Measurements from ENCODE around the gene PAF1.

Gene PAF1

DNA sequence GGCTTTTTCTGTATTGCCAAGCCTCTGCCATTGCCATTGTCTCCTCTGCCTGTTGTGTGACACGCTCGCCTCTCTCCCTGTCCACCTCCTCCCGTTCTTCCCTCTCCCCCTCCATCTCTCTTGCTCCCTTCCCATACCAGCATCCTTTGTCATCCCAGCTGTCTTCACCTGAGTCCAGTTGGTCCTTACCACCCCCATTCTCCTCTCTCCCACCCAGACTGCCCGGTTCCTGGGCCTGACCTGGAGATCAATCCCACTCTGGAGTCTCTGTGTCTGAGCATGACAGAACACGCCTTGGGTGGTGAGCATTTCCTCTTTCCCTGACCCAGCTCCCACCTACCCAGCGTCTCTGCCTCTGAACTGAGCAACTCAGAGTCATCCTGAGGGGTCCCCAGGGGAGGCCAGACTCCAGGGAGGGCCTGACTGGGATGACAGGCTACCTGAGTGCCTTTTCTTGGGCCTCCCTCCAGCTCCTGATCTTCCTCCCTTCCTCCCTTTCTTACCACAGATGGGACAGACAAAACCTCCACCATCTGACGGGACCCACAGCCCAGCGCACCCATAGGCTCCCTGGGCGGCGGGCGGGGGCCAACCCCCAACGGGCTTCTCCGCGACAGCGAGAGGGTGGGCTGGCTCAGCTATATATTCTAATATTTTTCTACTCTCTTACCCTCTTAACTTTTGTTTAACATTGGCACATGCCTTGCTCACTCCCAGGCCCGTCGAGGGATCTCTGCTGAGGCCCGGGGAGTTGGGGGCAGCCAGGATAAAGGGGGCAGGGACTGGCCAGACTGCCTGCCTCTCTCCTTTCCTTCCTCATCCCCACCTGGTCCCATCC, 7.7 kb downstream of the PAF1 start:
- no peak overlapping the region for H3K9ac ChIP-seq (ENCODE audit: low read depth, low read length)
- peaks cover 14% of the 10 kb centered on the region for H4K20me1 ChIP-seq (ENCODE audit: insufficient read depth, low read length)
- H3K4me1 ChIP-seq (ENCODE audit: insufficient read depth, low read length): peaks cover 2% of the 10 kb centered on the region; the same call in 1 of the 2 replicates
- TF ChIP-seq EZH2 (IDR thresholded peaks at IDR 0.05; ENCODE audit: borderline replicate concordance, low read depth, low read length, severe bottlenecking): no peak
- TF ChIP-seq, protein P1, sequence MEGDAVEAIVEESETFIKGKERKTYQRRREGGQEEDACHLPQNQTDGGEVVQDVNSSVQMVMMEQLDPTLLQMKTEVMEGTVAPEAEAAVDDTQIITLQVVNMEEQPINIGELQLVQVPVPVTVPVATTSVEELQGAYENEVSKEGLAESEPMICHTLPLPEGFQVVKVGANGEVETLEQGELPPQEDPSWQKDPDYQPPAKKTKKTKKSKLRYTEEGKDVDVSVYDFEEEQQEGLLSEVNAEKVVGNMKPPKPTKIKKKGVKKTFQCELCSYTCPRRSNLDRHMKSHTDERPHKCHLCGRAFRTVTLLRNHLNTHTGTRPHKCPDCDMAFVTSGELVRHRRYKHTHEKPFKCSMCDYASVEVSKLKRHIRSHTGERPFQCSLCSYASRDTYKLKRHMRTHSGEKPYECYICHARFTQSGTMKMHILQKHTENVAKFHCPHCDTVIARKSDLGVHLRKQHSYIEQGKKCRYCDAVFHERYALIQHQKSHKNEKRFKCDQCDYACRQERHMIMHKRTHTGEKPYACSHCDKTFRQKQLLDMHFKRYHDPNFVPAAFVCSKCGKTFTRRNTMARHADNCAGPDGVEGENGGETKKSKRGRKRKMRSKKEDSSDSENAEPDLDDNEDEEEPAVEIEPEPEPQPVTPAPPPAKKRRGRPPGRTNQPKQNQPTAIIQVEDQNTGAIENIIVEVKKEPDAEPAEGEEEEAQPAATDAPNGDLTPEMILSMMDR (IDR thresholded peaks at IDR 0.05; ENCODE audit: borderline replicate concordance, extremely low read depth, low read length, poor library complexity, severe bottlenecking): no peak
- no peak for ATAC-seq (ENCODE audit: insufficient read depth, low read depth)
- no peaks in the 10 kb centered on the region for H3K9me3 ChIP-seq (ENCODE audit: insufficient read depth, low read length, severe bottlenecking)
- no peak overlapping the region for H2AFZ ChIP-seq (ENCODE audit: low read depth, low read length)
- no peak overlapping the region for H3K27ac ChIP-seq (ENCODE audit: low read length)
- H3K4me3 ChIP-seq (ENCODE audit: low read depth in 1 of 2, low read length in 2 of 2): no peak overlapping the region
- no peaks in the 10 kb centered on the region for H3K27me3 ChIP-seq (ENCODE audit: insufficient read depth, low read length, poor library complexity)
- H3K36me3 ChIP-seq (ENCODE audit: insufficient read depth, low read length): peaks cover 96% of the 10 kb centered on the region
- no peak overlapping the region for H3K4me2 ChIP-seq (ENCODE audit: insufficient read depth, low read length)
- DNase-seq: no peak
- no peaks in the 10 kb centered on the region for H3K79me2 ChIP-seq (ENCODE audit: insufficient read depth, low read length)

DNA sequence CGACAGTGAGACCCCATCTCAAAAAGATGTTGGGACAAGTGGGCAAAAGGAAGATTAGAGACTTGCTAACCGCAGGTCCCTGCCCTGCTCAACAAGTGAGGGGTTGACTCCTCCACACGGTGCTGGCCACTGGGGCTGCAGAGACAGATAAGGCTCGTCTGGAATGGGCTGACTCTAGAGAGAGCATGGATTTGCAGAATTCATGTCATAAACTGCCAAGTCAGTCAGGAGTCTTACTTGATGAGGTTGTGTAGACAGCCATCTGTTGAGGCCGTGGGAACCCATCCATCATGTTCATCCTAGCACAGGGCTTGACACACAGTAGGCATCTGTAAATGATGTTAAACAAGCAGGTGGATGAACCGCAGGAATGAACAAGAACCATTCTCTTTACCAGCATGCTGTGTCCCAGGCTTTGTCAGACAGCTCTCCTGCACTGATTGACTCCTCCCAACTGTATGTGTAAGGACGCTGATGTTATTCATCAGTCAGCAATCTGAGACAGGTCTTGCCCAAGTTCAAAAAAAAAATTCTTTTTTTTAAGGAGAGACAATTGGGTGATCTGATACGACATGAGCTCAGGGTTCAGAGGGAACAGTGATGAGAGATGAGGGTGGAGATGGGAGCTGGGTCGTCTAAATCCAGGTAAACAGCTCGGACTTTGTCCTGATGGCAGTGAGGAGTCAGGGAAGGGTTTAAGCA, 8.8 kb downstream of the PAF1 start:
- Histone ChIP-seq H3K79me2 (ENCODE audit: insufficient read depth, low read length) (no peaks in the 10 kb centered on the region), H3K4me2 (ENCODE audit: insufficient read depth, low read length) (no peak overlapping the region), H3K27ac (ENCODE audit: low read length) (no peak overlapping the region), H3K9ac (ENCODE audit: low read depth, low read length) (no peak overlapping the region), H3K27me3 (ENCODE audit: insufficient read depth, low read length, poor library complexity) (no peaks in the 10 kb centered on the region), H3K4me3 (ENCODE audit: low read depth in 1 of 2, low read length in 2 of 2) (no peak overlapping the region), H3K36me3 (ENCODE audit: insufficient read depth, low read length) (peaks cover 97% of the 10 kb centered on the region), H4K20me1 (ENCODE audit: insufficient read depth, low read length) (peaks cover 12% of the 10 kb centered on the region), H3K4me1 (ENCODE audit: insufficient read depth, low read length) (no peaks in the 10 kb centered on the region), H2AFZ (ENCODE audit: low read depth, low read length) (no peak overlapping the region), H3K9me3 (ENCODE audit: insufficient read depth, low read length, severe bottlenecking) (no peaks in the 10 kb centered on the region)
- TF ChIP-seq, protein P1 (IDR thresholded peaks at IDR 0.05; ENCODE audit: borderline replicate concordance, extremely low read depth, low read length, poor library complexity, severe bottlenecking): no peak
- no peak for TF ChIP-seq EZH2 (IDR thresholded peaks at IDR 0.05; ENCODE audit: borderline replicate concordance, low read depth, low read length, severe bottlenecking)
- ATAC-seq (ENCODE audit: insufficient read depth, low read depth) (no peak), DNase-seq (no peak)

DNA sequence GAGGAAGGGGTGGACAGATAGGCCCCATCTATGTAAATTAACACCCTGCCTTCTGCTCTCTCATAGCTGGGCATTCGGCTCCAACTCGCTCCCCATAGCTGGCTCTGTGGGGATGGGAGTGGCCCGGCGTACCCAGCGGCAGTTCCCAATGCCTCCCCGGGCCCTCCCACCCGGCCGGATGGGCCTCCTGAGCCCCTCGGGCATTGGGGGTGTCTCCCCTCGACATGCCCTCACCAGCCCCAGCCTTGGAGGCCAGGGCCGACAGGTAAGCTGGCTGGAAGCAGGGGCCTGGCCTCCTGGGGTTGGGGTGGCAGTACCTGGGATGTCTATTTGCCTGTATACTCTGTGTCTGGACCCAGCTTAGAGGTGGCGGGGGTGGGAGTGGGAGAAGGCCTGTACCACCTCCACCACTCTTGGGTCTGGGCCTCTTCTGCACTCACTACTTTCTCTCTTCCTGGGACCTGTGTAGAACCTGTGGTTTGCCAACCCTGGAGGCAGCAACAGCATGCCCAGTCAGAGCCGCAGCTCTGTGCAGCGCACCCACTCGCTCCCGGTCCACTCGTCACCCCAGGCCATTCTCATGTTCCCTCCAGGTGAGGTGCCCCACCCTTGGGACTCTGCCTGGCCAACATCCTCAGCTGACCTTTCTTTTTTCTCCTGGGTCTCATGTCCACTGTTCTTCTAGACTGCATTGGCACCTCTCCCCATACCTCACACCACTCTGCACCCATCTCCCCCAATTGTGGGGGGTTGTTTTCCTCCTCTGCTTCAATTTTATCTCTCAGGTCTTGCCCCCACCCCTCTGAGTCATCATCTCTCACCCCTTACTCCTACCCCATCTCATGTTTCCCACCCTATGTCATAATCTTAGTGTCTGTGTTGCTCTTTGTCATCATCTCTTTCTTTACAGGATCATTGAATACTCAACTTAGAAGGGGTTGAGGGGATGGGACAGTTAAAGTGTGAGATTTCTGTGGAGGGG, 10.1 kb downstream of the PAF1 start:
- peaks cover 5% of the 10 kb centered on the region; the same call in 1 of the 2 replicates for H4K20me1 ChIP-seq (ENCODE audit: insufficient read depth, low read length)
- no peak overlapping the region for H3K27ac ChIP-seq (ENCODE audit: low read length)
- H3K36me3 ChIP-seq (ENCODE audit: insufficient read depth, low read length): peaks cover 97% of the 10 kb centered on the region
- no peaks in the 10 kb centered on the region for H3K79me2 ChIP-seq (ENCODE audit: insufficient read depth, low read length)
- DNase-seq (no peak), ATAC-seq (ENCODE audit: insufficient read depth, low read depth) (no peak)
- H2AFZ ChIP-seq (ENCODE audit: low read depth, low read length): no peak overlapping the region
- no peaks in the 10 kb centered on the region for H3K27me3 ChIP-seq (ENCODE audit: insufficient read depth, low read length, poor library complexity)
- H3K4me1 ChIP-seq (ENCODE audit: insufficient read depth, low read length): no peaks in the 10 kb centered on the region
- no peak for TF ChIP-seq EZH2 (IDR thresholded peaks at IDR 0.05; ENCODE audit: borderline replicate concordance, low read depth, low read length, severe bottlenecking)
- TF ChIP-seq, protein P1 (IDR thresholded peaks at IDR 0.05; ENCODE audit: borderline replicate concordance, extremely low read depth, low read length, poor library complexity, severe bottlenecking): no peak
- H3K9ac ChIP-seq (ENCODE audit: low read depth, low read length): no peak overlapping the region
- H3K9me3 ChIP-seq (ENCODE audit: insufficient read depth, low read length, severe bottlenecking): no peaks in the 10 kb centered on the region
- no peak overlapping the region for H3K4me3 ChIP-seq (ENCODE audit: low read depth in 1 of 2, low read length in 2 of 2)
- no peak overlapping the region for H3K4me2 ChIP-seq (ENCODE audit: insufficient read depth, low read length)

All from DND-41 (cell line).